ENCODE data around the gene MESD.

DNA sequence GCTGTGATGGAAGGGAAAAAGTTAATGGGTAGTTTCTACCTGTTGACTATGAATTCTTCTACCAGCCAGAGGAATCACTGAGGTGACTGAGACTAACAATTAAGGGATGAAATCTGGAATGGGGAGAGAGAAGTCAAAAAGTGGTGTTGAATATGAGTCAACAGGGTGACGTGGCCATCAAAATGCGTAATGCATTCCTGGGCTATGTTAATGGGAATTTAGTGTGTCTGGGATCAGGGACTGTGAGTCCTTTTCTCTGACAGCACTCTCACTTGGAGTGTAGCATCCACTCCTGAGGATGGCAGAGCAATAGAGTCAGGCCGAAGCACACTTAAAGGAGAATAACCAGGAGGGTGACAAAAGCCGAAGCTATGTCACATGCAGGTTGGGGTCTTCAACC lies 60.4 kb downstream of the MESD start:
- TF ChIP-seq TAF1 (IDR thresholded peaks at IDR 0.05; ENCODE audit: low read depth) (no peak), EZH2 (IDR thresholded peaks at IDR 0.05; ENCODE audit: borderline replicate concordance, insufficient read depth, low read length, poor library complexity, severe bottlenecking) (no peak), POLR2AphosphoS5 (IDR thresholded peaks at IDR 0.05) (no peak), RAD21 (conservative IDR thresholded peaks at IDR 0.05) (no peak), SMC3 (conservative IDR thresholded peaks at IDR 0.05; ENCODE audit: poor library complexity) (no peak), MXI1 (conservative IDR thresholded peaks at IDR 0.05; ENCODE audit: poor library complexity, severe bottlenecking) (no peak)
- TF ChIP-seq, protein P1, sequence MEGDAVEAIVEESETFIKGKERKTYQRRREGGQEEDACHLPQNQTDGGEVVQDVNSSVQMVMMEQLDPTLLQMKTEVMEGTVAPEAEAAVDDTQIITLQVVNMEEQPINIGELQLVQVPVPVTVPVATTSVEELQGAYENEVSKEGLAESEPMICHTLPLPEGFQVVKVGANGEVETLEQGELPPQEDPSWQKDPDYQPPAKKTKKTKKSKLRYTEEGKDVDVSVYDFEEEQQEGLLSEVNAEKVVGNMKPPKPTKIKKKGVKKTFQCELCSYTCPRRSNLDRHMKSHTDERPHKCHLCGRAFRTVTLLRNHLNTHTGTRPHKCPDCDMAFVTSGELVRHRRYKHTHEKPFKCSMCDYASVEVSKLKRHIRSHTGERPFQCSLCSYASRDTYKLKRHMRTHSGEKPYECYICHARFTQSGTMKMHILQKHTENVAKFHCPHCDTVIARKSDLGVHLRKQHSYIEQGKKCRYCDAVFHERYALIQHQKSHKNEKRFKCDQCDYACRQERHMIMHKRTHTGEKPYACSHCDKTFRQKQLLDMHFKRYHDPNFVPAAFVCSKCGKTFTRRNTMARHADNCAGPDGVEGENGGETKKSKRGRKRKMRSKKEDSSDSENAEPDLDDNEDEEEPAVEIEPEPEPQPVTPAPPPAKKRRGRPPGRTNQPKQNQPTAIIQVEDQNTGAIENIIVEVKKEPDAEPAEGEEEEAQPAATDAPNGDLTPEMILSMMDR (IDR thresholded peaks at IDR 0.05; ENCODE audit: poor library complexity, severe bottlenecking): no peak
- TF ChIP-seq, protein P2, sequence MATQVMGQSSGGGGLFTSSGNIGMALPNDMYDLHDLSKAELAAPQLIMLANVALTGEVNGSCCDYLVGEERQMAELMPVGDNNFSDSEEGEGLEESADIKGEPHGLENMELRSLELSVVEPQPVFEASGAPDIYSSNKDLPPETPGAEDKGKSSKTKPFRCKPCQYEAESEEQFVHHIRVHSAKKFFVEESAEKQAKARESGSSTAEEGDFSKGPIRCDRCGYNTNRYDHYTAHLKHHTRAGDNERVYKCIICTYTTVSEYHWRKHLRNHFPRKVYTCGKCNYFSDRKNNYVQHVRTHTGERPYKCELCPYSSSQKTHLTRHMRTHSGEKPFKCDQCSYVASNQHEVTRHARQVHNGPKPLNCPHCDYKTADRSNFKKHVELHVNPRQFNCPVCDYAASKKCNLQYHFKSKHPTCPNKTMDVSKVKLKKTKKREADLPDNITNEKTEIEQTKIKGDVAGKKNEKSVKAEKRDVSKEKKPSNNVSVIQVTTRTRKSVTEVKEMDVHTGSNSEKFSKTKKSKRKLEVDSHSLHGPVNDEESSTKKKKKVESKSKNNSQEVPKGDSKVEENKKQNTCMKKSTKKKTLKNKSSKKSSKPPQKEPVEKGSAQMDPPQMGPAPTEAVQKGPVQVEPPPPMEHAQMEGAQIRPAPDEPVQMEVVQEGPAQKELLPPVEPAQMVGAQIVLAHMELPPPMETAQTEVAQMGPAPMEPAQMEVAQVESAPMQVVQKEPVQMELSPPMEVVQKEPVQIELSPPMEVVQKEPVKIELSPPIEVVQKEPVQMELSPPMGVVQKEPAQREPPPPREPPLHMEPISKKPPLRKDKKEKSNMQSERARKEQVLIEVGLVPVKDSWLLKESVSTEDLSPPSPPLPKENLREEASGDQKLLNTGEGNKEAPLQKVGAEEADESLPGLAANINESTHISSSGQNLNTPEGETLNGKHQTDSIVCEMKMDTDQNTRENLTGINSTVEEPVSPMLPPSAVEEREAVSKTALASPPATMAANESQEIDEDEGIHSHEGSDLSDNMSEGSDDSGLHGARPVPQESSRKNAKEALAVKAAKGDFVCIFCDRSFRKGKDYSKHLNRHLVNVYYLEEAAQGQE (IDR thresholded peaks at IDR 0.05; ENCODE audit: borderline replicate concordance): no peak
